ENCODE results near the gene ECE1. TPM values are rescaled to one million over a fixed set of nuclear protein-coding genes. Genes with fewer than 3 reads are reported as not detected.

The ECE1 gene
- total and polyA plus RNA-seq, 2 of the 4 experiments (the other 2 are of a cell fraction): 61.8 to 124 TPM

- TF ChIP-seq RCOR1 (IDR thresholded peaks at IDR 0.05; ENCODE audit: insufficient replicate concordance, low read length): no peak
- TF ChIP-seq BHLHE40 (IDR thresholded peaks at IDR 0.05; ENCODE audit: low read depth, low read length): no peak
- no peak for TF ChIP-seq RFX5 (IDR thresholded peaks at IDR 0.05; ENCODE audit: low read depth, low read length)
Observed at GRCh38 chr1:21313203-21313885, 23.1 kb upstream of the ECE1 start (continued).

- no peaks in the 10 kb centered on the region for H3K9me3 ChIP-seq (ENCODE audit: control insufficient read depth, insufficient read depth, low read length)
- no peak overlapping the region for H3K14ac ChIP-seq (replicated peaks; ENCODE audit: low read depth, low read length)
- no peak overlapping the region for H3K4me2 ChIP-seq (ENCODE audit: low read depth, low read length)
- H3K9ac ChIP-seq (ENCODE audit: low read depth, low read length): no peak overlapping the region
- H3K23ac ChIP-seq (ENCODE audit: low read depth, low read length): no peak overlapping the region
- intact Hi-C loops (cut with micrococcal nuclease): no loop called here
- H3K27ac ChIP-seq (ENCODE audit: insufficient read depth, low read length): no peak overlapping the region
- H3K56ac ChIP-seq (ENCODE audit: extremely low read depth, insufficient read depth, low read length): no peak overlapping the region
- H3K9me1 ChIP-seq (ENCODE audit: insufficient read depth, low read length): peaks cover 24% of the 10 kb centered on the region
- ChIA-PET CTCF (no interaction called here), POLR2A (ENCODE audit: unreplicated experiment) (interaction anchor here (0.6 to 1.1 kb wide), 2 partner anchors 20 to 33 kb away, joined by 3 read pairs; no protein-coding TSS in a partner anchor)
- peaks cover 46 to 91% of the 10 kb centered on the region in 2 experiments for H3K79me1 ChIP-seq (ENCODE audit: low read depth in 1 of 2, low read length in 2 of 2)
- no peak for ATAC-seq (ENCODE audit: low read depth)
- peak overlapping the region; percentile 28; the same call in 1 of the 2 replicates for H2BK120ac ChIP-seq (ENCODE audit: low read depth, low read length)
- H4K91ac ChIP-seq (ENCODE audit: insufficient read depth, low read depth, low read length): no peak overlapping the region
- no peak overlapping the region for H2AK9ac ChIP-seq (replicated peaks; ENCODE audit: low read depth, low read length, poor library complexity)
- BruUV-seq (replicated peaks): no TSS peak
- H3K4ac ChIP-seq (ENCODE audit: low read depth, low read length): no peak overlapping the region; the same call in 1 of the 2 replicates
- WGBS, 2 experiments (ENCODE audit: extremely low coverage in 2 of 2, insufficient read length in 1 of 2): no CpG with 5 or more reads among the region's 4 CpGs
- peaks cover 48% of the 10 kb centered on the region for H3K4me1 ChIP-seq (ENCODE audit: control insufficient read depth, insufficient read depth, low read length)
- H4K5ac ChIP-seq (ENCODE audit: low read depth, low read length): no peak overlapping the region
- TF ChIP-seq RFX5 (IDR thresholded peaks at IDR 0.05; ENCODE audit: low read depth, low read length) (no peak), CHD1 (IDR thresholded peaks at IDR 0.05; ENCODE audit: low read depth, low read length) (no peak), CTCF (conservative IDR thresholded peaks at IDR 0.05; ENCODE audit: low read depth, low read length) (no peak), MXI1 (IDR thresholded peaks at IDR 0.05; ENCODE audit: borderline replicate concordance, low read depth, low read length) (no peak), RAD21 (IDR thresholded peaks at IDR 0.05; ENCODE audit: low read length) (no peak), RCOR1 (IDR thresholded peaks at IDR 0.05; ENCODE audit: insufficient replicate concordance, low read length) (no peak), CEBPB (IDR thresholded peaks at IDR 0.05; ENCODE audit: low read depth, low read length) (peak; percentile 68)
- dilution Hi-C loops (cut with HindIII; ENCODE audit: low sequenced_read_pairs, unreplicated experiment): no loop called here
- peak overlapping the region; percentile 44 for H2BK5ac ChIP-seq (ENCODE audit: low read depth, low read length, poor library complexity, severe bottlenecking)
- H4K20me1 ChIP-seq (ENCODE audit: insufficient read depth, low read length): peaks cover 26% of the 10 kb centered on the region
- peaks cover 4% of the 10 kb centered on the region for H3K36me3 ChIP-seq (ENCODE audit: control insufficient read depth, insufficient read depth, low read length)
- in situ Hi-C loops (cut with MboI; ENCODE audit: low sequenced_read_pairs): no loop called here
- peak overlapping the region; percentile 56 for H2AK5ac ChIP-seq (ENCODE audit: low read depth, low read length)
- H3K27me3 ChIP-seq (ENCODE audit: control insufficient read depth, insufficient read depth, low read length): no peaks in the 10 kb centered on the region
- peak overlapping the region in 1 of 2 experiments; percentile 29; a peak in 1 of 4 replicates for H4K8ac ChIP-seq (ENCODE audit: low read depth in 2 of 2, low read length in 2 of 2)
- H2BK15ac ChIP-seq (ENCODE audit: low read depth, low read length): no peak overlapping the region
- H2BK20ac ChIP-seq (ENCODE audit: low read depth, low read length): 0 out of 2 replicates have a peak overlapping the region, but pooled peaks have one; percentile 11
- no peak for DNase-seq
- H3K4me3 ChIP-seq (ENCODE audit: insufficient read depth, low read depth, low read length): no peak overlapping the region
- H3K18ac ChIP-seq (ENCODE audit: low read depth, low read length): no peak overlapping the region
- H2AFZ ChIP-seq (replicated peaks; ENCODE audit: low read length, poor library complexity): no peak overlapping the region
Observed at GRCh38 chr1:21312407-21312992, 22.2 kb upstream of the ECE1 start.

Measured in IMR-90 (cell line).